Loucy (cell line): ENCODE measurements around the gene TNP1.

Experiments
- EZH2phosphoT487 ChIP-seq: fragments of 200-600 bp; IDR thresholded peaks from 2 replicates; pipeline ENCODE4 v1.6.1; 2018; ENCODE audit warnings: antibody characterized with exemption, mild to moderate bottlenecking, moderate library complexity, borderline replicate concordance
- TF ChIP-seq, protein P1 (sequence below): fragments of 200-600 bp; sonication (generic); conservative IDR thresholded peaks from 2 replicates; pipeline ENCODE4 v1.5.1; 2014; ENCODE audit warnings: mild to moderate bottlenecking, antibody characterized with exemption, low read length

DNA sequence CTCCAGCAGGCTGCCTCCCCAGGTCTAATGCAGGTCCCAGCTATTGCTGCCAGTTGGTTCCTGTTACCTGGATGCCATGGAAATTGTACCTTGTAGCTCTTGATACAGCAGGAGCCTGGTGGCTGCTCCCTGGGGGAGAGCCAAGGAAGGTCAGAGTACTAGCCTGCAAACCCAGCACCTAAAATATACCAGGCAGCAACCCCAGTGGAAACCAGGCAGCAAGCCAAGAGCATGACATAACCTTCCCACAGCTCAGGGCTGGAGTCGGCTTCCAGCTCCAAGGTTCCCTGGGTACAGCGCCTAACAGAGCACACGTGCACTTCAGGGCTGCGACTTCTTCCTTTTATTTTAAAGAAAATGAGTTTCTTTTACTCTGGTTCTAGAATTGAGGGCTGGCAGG lies 30.3 kb downstream of the TNP1 start:
- TF ChIP-seq, protein P1, sequence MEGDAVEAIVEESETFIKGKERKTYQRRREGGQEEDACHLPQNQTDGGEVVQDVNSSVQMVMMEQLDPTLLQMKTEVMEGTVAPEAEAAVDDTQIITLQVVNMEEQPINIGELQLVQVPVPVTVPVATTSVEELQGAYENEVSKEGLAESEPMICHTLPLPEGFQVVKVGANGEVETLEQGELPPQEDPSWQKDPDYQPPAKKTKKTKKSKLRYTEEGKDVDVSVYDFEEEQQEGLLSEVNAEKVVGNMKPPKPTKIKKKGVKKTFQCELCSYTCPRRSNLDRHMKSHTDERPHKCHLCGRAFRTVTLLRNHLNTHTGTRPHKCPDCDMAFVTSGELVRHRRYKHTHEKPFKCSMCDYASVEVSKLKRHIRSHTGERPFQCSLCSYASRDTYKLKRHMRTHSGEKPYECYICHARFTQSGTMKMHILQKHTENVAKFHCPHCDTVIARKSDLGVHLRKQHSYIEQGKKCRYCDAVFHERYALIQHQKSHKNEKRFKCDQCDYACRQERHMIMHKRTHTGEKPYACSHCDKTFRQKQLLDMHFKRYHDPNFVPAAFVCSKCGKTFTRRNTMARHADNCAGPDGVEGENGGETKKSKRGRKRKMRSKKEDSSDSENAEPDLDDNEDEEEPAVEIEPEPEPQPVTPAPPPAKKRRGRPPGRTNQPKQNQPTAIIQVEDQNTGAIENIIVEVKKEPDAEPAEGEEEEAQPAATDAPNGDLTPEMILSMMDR: no peak
- TF ChIP-seq EZH2phosphoT487: no peak
